Activated CD8-positive, alpha-beta memory T cell treated with anti-CD3 and anti-CD28 coated beads, Interleukin-2, amount 50 U/mL, for 1 hour (primary cell): Measurements from ENCODE around the gene GALNT17.

Source experiments
- DNase-seq: peaks from one replicate; pipeline ENCODE4 v3.0.0-alpha.2; 2020; ENCODE audit errors: extremely low read depth

GALNT17 gene

GRCh38 chr7:71457846-71458590, 326.1 kb downstream of the GALNT17 start:
- no peak for DNase-seq

- DNase-seq, result no peak
Observed at GRCh38 chr7:71459132-71459531, 327.2 kb downstream of the GALNT17 start.

- no peak for DNase-seq
Observed at GRCh38 chr7:71461572-71461971, 329.6 kb downstream of the GALNT17 start.

- DNase-seq, result no peak
Observed at GRCh38 chr7:71465741-71466189, 333.8 kb downstream of the GALNT17 start.

- no peak for DNase-seq
Observed at GRCh38 chr7:71466448-71467145, 334.7 kb downstream of the GALNT17 start.

GRCh38 chr7:71470326-71470725, 338.4 kb downstream of the GALNT17 start:
- DNase-seq, result no peak

- no peak for DNase-seq
Observed at GRCh38 chr7:71470830-71471229, 338.9 kb downstream of the GALNT17 start.

- DNase-seq, result no peak
Observed at GRCh38 chr7:71472962-71473361, 341.0 kb downstream of the GALNT17 start.

- DNase-seq, result no peak
Observed at GRCh38 chr7:71473366-71473967, 341.5 kb downstream of the GALNT17 start.

- no peak for DNase-seq
Observed at GRCh38 chr7:71477441-71477840, 345.5 kb downstream of the GALNT17 start.

- no peak for DNase-seq
Observed at GRCh38 chr7:71479231-71479630, 347.3 kb downstream of the GALNT17 start.

GRCh38 chr7:71480791-71481190, 348.8 kb downstream of the GALNT17 start:
- DNase-seq, result no peak

GRCh38 chr7:71482284-71482683, 350.3 kb downstream of the GALNT17 start:
- DNase-seq, result no peak

GRCh38 chr7:71484380-71484779, 352.4 kb downstream of the GALNT17 start:
- DNase-seq, result no peak

- no peak for DNase-seq
Observed at GRCh38 chr7:71485586-71485985, 353.6 kb downstream of the GALNT17 start.

- no peak for DNase-seq
Observed at GRCh38 chr7:71486414-71486813, 354.5 kb downstream of the GALNT17 start.

- DNase-seq, result no peak
Observed at GRCh38 chr7:71486856-71487628, 355.1 kb downstream of the GALNT17 start.

- DNase-seq, result no peak
Observed at GRCh38 chr7:71488308-71488707, 356.4 kb downstream of the GALNT17 start.

- DNase-seq, result no peak
Observed at GRCh38 chr7:71491336-71491735, 359.4 kb downstream of the GALNT17 start.

- no peak for DNase-seq
Observed at GRCh38 chr7:71495828-71496227, 363.9 kb downstream of the GALNT17 start.

GRCh38 chr7:71497256-71497946, 365.5 kb downstream of the GALNT17 start:
- no peak for DNase-seq
